H1 (cell line): ENCODE data around the gene MYLIP. TPM values are rescaled to one million over a fixed set of nuclear protein-coding genes. Genes with fewer than 3 reads are reported as not detected.

Source experiments
- CHD7 ChIP-seq: fragments of 300-600 bp; sonication (generic); IDR thresholded peaks from 2 replicates; pipeline ENCODE4 v1.7.1; 2012; ENCODE audit warnings: low read length, moderate library complexity, mild to moderate bottlenecking, inconsistent platforms; ENCODE audit not compliant: insufficient replicate concordance
- KDM1A ChIP-seq: fragments of 200-600, 300-600 bp; sonication (generic); IDR thresholded peaks from 2 replicates; pipeline ENCODE4 v1.7.1; 2016; ENCODE audit warnings: mild to moderate bottlenecking, low read length, borderline replicate concordance
- polyA plus RNA-seq, 7 experiments: library from polyadenylated mRNA; depleted of rRNA in 3 of 7; stranded (reverse) in 5 of 7; unstranded in 2 of 7; fragments of >200 nt in 5 of 7; fragments of 200-250 nt in 2 of 7; gene quantifications; 1 replicate in 5 of 7; 2 replicates in 1 of 7; 4 replicates in 1 of 7; pipeline versions ENCODE4 v1.2.1 to v1.2.3, GENCODE V29; 2011 to 2013; ENCODE audit warnings: missing spikeins in 2 of 7, mixed read lengths in 2 of 7
- total RNA-seq: library from RNA; stranded (reverse); fragmentation: NEBNext Ultra II Directional; extraction: Animal tissue kit (Norgen Biotek cat#: 25700); gene quantifications from 2 replicates; pipeline ENCODE4 v1.2.1, GENCODE V29; 2021

The MYLIP gene
- total and polyA plus RNA-seq, 2 of the 8 experiments (the other 6 are each of a cell fraction or from before 2014, with no cell fraction given): 21.1 to 26.9 TPM

- TF ChIP-seq CHD7 (no peak), KDM1A (no peak)
Observed at GRCh38 chr6:16158943-16159557, 30.2 kb downstream of the MYLIP start (continued).
